GM19463 (cell line): Measurements from ENCODE around the gene TMEM42.

Experiments
- ATAC-seq: cut with Tn5 transposase; IDR thresholded peaks from one replicate; pipeline ENCODE4 v1.9.1; 2021; ENCODE audit warnings: mild to moderate bottlenecking, moderate library complexity; ENCODE audit not compliant: unreplicated experiment

The TMEM42 gene

DNA sequence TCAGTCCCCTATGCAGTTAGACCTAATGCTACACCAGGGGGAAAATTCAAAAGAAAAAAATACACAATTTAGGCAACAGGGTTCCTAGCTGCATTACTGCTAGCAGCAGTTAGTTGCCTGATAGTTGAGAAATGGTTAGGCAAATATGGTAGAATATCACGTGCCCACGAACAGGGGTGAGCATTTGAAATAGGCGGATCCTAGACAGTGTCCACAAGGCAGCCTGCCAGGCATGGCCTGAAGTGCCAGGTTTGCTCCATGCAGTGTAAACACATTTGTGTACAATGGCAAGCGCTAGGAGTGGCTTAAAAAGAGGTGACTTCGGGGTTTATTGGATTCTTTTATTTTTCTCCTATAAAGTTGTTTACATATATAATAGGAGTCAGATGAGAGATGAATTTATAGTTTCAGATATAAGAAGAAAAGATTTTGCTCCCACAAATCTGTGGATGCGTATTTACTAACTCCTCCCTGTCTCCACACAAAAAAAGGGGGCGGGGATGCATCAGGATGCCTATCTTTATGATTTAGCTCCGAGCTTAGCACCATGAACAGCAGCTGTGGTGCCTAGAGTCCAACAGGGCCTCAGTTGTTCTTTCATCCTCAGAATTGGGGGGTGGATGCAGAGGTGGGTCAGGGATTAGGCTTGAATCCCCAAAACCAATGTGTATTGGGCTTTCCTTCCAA, 8.8 kb downstream of the TMEM42 start:
- no peak for ATAC-seq

DNA sequence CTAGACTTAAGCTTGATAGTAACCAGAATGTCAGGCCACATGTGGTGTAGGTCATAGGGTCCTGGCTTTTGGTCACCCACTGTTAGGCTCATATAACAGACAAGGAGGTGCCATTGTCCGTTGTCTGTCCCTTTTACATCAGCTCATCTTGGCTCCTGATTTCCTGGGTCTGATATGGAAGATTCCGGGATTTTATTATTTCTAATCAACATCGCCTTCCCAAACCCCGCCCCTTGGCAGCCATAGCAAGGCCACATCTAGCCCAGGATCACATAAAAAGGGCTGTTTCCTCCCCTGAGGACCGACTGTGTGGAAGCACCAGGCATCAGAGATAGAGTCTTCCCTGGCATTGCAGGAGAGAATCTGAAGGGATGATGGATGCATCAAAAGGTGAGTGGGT, 12.6 kb downstream of the TMEM42 start, which contains the start of gene TGM4:
Gene TGM4 (plus strand): TSS at position 301 of the 400 bp plus-strand sequence. CDS start 71 bp downstream, at position 372.
- ATAC-seq: no peak

DNA sequence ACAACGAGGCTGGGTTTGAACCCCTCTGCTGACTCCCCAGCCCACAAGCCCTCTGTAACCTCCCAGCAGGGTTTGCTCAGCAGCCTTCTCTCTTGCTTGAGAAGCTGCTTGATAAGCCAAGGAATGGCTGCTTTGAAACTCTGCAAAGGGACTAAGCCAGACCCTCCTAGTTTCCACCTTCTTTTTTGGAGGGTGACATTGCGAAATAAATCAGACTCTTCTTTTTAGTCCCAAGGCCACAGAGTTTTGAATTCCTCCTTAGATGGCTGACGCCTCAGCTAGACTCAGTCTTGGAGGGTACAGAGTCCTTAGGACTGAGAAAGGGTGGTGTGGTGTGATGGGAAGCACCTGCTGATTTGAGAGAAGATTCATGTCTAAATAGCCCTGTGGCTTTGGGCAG, 13.9 kb downstream of the TMEM42 start:
- ATAC-seq: no peak

DNA sequence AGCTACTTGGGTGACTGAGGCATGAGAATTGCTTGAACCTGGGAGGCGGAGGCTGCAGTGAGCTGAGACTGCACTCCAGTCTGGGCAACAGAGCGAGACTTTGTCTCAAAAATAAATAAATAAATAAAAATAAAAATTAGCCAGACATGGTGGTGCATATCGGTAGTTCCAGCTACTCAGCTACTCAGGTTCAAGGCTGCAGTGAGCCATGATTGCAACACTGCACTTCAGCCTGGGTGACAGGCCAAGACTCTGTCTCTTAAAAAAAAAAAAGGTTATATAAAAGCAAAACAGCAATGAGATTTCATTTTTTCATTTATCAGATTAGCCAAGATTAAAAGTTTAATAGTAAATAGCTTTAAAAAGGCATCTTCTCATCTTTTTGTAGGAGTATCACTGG, 15.6 kb downstream of the TMEM42 start:
- no peak for ATAC-seq

DNA sequence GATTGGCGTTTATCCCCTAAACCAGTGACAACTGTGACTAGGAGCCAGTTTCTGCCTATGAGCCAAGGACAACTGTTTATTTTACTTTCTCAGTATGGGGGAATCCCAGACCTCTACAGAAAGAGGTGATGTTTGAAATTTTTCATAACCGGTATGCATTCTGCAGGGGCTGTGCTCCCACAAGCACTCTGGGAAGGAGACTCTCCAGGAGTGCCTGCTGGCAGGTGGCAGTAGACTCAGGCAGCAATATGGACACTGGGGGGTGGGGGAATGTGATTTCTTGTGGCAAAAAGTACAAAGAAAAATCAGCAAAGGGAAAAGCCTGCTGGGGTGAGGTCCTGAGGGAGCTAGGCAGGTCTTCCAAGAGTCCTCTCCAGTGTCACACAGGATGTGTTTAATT, 18.6 kb downstream of the TMEM42 start:
- no peak for ATAC-seq

DNA sequence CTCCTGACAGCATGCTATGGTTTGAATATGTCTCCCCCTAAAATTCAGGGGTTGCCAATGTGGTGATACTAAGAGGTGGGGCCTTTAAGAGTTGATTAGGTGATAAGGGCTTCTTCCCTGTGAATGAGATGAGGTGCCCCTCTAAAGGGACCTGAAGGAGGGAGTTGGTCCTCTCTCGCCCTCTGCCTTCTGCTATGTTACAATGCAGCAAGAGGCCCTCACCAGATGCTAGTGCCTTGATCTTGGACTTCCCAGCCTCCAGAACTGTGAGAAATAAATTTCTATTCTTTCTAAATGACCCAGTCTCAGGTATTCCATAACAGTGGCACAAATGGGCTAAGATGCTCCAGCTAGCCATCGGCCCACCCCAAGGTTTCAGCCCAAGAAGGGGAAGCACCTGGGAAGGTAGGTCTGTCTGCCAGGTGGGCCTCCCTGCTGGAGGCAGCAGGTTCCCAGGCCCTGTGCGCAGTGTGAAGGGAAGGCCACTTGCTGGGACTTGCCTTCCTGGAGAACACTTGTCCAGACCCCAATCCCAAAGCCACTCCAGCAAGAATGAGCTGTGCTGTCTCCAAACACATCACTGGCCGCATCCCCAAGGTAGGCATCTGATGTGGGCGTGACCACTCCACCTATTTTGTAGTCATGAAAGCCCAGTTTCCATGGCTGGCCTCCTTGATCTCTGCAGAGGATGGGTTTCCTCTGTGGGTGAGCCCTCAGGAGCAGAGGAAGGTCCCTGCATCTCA, 21.7 kb downstream of the TMEM42 start:
- ATAC-seq: no peak

DNA sequence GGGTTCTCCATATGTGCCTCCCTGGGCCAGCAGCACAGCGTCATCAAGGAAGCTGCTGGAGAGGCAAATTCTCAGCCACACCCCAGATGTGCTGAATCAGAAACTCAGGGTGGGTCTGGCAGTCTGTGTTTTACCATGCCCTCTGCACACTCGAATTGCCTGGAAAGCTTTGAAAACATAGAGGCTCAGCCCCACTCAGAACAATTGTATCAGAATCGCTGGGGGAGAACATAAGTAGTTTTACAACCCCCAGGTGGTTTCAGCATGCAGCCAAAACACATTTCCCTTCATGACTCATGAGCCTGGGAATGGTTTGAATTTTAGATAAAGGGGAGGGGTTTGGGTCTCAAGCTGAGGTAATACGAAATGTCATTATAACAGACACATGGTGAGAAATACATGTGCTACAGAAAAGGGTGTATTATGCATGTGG, 22.3 kb downstream of the TMEM42 start:
- ATAC-seq: no peak

DNA sequence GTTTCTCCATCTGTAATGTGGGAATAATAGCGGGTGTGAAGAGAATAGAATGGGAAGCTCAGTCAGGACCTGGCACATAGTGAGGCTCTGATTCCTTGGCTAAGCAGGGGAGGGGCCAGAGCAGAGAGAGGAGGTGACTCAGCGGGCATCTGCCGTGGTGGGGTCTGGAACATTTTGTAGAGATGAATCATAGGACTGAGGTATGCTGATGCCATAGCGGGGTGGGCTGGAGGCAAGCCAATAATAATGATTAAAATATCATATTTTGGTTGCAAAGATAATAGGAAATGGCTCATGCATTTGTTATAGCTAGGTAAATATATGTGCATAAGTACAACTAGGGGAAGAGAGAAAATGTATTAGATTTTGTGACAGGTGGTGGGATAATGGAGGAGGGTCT, 23.9 kb downstream of the TMEM42 start:
- ATAC-seq: no peak

DNA sequence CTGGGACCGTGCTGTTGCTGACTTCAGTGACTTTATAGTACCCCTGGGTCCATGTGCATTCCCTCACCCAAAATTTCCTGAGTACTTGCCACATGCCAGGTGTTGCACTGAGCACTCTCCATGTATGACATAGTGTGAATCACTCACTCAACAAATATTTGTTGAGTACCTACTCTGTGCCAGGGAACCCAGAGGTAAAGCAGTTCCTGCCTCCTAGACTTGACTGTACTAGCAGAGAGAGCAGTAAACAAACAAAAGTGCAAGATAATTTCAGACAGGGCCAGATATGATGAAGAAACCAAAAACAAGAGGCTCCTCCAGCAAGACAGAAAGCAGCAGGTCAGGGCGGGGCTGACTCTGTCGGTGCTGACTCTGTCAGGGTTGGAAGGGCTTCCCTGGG, 24.8 kb downstream of the TMEM42 start:
- no peak for ATAC-seq

DNA sequence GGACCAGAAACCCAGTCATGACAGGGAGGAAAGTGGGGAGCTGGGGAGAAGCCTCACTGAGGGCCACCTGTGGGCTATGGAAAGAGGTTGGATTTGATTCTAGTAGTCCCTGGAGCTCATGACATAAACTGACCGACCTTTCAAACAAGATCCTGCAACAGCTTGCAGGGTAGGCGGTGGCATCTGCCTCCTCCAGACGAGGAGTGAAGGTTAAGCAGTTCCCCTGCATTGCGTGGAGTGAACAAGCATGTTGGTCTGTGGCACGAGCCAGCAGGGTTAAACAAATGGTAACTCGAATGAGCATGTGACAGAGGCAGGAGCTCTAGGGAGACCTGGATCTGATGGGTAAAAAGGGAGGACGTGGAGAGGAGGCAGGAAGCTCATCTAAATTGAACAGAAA, 25.4 kb downstream of the TMEM42 start:
- no peak for ATAC-seq

DNA sequence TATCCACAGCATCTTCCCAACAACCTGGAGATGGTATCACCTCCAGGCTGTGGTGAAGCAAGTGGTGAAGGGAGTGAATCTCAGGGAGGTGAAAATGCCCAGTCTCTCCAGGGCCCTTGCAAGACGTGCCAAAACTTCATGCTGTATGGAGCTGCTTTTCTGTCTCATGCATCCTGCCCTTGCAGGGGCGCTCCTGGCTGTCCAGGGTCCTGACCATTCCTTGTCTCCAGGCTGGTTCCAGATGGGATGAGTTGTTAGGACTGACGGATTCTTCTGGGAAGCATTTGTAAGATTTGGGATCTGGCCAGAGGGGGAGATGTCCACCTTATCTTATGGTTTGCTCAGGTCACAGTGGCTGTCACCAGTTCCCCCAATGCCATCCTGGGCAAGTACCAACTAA, 28.5 kb downstream of the TMEM42 start:
- ATAC-seq: no peak

DNA sequence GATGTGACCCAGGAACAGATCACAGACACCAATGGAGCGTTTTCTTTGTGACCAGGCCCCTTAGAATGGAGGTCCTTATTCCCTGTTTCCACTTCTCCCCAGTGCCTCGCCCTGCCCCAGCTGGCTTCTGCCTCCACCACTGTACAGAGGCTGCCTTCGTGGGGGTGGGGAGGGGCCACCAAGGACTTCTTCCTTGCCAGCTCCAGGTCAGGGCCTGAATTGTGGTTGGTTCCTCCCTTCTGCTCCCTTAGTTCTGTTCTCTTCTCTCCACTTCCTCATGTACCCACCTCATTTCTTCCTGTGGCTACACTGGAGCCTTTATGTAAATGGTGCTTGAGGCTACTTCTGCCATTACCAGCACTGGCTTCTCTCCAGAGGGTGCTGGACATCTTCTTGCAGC, 29.1 kb downstream of the TMEM42 start:
- ATAC-seq: no peak

DNA sequence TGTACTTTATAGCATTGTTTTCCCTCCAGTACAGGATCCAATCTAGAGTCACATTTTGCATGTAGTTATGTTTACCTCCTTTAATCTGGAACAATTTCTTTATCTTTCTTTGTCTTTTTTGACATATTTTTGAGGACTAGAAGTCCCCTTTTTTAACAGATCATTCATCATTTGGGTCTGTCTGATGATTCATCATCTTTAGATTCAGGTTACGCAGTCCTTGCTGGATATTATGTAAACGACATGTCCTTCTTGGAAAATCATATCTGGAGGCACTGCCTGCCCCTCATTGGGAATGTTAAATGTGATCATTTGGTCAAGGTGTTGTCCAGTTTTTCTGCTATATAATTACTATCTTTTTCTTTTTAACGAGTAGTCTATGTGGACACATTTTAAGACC, 31.0 kb downstream of the TMEM42 start:
- ATAC-seq: no peak

DNA sequence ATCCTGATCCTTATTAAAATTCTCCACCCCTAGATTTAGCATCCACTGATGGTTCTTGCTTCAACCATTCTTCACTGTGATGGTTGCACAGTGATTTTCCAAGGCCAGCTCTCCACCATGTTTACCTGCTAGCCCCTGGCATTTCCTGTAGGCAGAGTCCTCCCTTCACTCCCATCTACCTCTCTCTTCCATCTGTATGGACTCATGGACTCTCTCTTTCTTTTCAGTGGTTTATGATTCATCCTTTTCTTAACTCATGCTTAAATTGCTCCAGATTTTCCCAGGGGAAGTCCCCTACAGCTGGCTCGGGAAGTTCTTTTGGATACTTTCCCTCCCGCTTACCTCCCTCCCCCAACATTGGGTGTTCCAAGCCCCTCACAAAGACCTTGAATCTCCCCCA, 31.4 kb downstream of the TMEM42 start:
- ATAC-seq: no peak

DNA sequence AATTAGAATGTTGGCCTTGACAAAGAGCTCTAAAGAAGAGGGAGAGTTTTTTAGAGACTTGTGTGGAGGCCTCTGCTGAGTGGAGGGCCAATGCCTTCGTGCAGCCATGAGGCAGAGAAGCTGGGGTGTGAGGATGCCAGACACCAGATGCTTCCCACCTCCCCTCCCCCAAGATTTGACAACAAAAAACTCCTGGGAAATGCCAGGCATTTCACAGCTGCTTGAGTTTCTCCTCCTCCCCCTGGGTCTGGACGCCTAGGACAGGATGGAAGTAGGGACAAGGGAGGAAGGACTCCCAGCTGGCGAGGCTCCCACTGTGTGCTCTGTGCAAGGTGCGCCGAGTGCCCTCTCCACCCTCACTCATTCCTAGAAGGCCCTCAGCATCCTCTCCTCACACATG, 32.8 kb downstream of the TMEM42 start:
- ATAC-seq: no peak

DNA sequence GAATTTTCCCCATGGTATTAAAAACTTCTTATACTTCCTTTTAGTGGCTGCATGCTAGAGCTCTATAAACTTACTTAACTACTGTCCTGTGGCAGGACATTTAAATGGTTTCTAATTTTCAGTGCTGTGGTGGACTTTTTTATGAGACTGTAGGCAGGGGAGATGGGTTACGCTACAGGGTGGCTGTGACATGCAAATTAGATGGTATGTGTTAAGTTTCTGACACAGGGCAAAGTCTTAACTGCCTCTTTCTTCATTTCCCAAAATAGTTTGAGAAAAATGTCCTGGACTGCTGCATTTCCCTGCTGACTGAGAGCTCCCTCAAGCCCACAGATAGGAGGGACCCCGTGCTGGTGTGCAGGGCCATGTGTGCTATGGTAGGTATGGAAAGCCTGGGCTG, 34.7 kb downstream of the TMEM42 start:
- no peak for ATAC-seq

DNA sequence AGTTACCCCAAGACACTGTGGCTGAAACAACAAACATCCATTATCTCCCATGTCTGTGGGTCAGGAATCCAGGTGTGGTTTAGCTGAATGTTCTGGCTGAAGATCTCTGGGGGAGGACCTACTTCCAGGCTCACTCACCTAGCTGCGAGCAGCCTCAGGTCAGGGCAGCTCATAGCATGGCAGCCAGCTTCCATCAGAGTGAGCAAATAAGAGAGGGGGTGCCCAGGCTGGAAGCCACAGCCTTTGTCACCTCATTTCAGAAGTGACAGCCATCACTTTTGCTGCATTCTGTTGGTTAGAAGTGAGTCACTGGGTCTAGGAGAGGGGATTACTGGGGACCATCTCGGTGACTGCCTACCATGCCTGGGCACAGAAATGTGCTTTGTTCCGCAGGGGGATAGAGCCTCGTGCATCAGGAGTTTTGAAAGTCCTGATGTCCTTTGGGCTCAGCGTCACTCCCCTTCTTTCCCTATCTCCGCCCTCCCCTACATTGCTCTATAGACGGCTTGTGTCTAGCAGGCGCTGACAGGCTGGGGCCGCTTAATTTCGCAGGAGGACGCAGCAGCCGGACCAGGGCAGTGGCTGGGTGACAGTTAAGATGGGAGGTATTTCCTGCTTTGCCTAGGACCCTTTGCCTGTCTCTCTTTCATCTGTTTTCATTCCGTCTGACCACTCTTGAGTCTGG, 38.1 kb downstream of the TMEM42 start:
- no peak for ATAC-seq

DNA sequence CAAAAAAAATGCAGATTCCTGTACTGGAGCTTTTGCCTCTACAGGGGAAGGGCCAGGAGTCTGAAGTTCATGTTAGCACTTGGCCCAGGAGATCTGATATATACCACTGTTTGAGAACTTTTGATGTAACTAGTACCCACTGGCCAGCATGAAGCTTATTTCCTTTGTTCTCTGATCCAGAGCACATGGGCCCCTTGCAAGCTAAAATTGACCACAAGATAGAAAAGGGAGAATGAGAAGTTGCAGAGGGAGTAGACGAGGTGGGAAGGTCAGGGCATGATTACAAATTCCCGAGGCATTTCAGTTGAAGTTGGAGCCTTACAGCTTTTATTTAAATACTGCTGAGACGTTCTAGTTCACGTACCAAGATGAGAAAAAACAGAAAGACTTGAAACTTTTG, 40.9 kb downstream of the TMEM42 start:
- ATAC-seq: no peak

DNA sequence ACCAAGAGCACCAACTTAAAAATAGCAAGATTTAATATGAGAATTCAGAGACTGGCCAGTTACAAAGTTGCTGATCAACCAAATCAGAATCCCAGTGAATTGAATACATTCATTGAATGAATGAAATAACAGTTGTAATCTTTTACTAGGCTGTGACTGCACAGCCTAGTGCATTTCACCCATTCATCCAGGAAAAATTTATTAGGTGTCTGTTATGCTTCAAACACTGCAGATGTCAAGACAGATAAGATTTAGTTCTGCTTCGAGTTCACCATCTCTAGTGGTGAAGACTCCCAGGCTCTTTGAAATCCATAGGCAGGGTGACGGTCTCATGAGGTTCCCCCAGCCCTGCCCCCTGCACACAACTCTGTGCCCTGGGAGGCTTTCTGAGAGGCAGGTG, 41.6 kb downstream of the TMEM42 start:
- no peak for ATAC-seq

DNA sequence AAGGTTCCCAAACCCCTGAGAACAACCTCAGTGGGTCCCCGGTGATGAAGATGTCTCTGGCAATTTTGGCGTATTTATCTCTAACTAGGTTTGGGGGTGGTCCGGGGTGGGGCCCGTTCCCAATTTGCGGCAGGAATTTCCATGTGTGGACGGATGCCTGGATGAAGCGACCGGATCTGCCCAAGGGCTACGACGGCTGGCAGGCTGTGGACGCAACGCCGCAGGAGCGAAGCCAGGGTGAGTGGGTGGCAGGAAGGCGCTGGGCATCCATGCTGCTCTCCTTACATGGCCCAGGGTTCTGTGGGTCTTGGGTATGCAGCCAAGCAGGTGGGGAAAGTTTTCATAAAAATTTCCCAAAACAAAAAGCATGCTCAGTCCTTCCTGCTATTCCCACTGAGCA, 42.0 kb downstream of the TMEM42 start:
- ATAC-seq: no peak

DNA sequence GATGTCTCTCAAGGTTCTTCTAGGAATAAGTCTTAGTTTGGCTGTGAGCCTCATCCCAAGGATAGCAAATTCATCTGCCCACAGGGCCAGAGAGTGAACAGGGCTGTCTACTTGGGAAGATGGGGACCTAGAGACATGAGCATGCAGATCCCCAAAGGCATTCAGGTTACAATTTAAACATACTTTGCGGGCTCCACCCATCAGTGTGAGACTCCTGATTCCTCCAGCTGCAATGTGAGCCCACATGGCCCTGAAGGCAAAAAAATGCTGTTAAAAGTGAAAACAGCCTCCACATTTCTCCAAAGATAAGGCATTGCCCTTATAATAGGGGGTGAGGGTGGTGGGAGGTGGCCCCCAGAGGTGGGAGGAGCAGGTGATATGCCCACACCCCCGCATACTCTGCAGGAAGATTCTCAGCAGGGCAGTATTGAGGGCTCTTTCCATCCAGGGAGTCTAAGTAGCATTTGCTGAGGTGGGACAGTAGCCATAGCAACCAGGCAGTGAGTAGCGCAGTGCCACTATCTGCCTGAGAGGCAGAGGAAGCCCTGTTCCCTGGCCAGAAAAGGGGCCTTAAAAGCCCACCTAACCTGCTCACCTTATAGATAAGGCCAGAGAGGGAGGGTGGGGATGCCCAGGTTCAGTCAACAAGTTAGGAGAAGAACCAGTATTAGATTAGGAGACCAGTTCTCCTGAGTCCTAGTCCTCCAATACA, 43.9 kb downstream of the TMEM42 start:
- ATAC-seq: no peak
